Fibroblast of lung (primary cell): ENCODE data around the gene SIK3.

ENCODE experiments used
- CTCF ChIP-seq, 2 donors: IDR thresholded peaks in 1 of 2; conservative IDR thresholded peaks in 1 of 2; 1 replicate in 1 of 2; 2 replicates in 1 of 2; pipeline ENCODE4 v1.5.1; 2011 to 2012; ENCODE audit warnings: low read length in 2 of 2, control low read depth in 1 of 2, inconsistent platforms in 1 of 2, low read depth in 1 of 2, mild to moderate bottlenecking in 1 of 2
- EZH2 ChIP-seq: IDR thresholded peaks from 2 replicates; pipeline ENCODE4 v1.5.1; 2012; ENCODE audit warnings: low read length, control low read depth, mild to moderate bottlenecking; ENCODE audit errors: missing control alignments

- TF ChIP-seq CTCF (conservative IDR thresholded peaks at IDR 0.05 in 1 of 2, IDR thresholded peaks at IDR 0.05 in 1 of 2; ENCODE audit: low read depth in 1 of 2, low read length in 2 of 2) (no peak), EZH2 (no peak)
Observed at GRCh38 chr11:117052196-117053149, 45.8 kb downstream of the SIK3 start.
